ENCODE results near the gene SLC4A5.

Gene SLC4A5, protein sequence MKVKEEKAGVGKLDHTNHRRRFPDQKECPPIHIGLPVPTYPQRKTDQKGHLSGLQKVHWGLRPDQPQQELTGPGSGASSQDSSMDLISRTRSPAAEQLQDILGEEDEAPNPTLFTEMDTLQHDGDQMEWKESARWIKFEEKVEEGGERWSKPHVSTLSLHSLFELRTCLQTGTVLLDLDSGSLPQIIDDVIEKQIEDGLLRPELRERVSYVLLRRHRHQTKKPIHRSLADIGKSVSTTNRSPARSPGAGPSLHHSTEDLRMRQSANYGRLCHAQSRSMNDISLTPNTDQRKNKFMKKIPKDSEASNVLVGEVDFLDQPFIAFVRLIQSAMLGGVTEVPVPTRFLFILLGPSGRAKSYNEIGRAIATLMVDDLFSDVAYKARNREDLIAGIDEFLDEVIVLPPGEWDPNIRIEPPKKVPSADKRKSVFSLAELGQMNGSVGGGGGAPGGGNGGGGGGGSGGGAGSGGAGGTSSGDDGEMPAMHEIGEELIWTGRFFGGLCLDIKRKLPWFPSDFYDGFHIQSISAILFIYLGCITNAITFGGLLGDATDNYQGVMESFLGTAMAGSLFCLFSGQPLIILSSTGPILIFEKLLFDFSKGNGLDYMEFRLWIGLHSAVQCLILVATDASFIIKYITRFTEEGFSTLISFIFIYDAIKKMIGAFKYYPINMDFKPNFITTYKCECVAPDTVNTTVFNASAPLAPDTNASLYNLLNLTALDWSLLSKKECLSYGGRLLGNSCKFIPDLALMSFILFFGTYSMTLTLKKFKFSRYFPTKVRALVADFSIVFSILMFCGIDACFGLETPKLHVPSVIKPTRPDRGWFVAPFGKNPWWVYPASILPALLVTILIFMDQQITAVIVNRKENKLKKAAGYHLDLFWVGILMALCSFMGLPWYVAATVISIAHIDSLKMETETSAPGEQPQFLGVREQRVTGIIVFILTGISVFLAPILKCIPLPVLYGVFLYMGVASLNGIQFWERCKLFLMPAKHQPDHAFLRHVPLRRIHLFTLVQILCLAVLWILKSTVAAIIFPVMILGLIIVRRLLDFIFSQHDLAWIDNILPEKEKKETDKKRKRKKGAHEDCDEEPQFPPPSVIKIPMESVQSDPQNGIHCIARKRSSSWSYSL

DNA sequence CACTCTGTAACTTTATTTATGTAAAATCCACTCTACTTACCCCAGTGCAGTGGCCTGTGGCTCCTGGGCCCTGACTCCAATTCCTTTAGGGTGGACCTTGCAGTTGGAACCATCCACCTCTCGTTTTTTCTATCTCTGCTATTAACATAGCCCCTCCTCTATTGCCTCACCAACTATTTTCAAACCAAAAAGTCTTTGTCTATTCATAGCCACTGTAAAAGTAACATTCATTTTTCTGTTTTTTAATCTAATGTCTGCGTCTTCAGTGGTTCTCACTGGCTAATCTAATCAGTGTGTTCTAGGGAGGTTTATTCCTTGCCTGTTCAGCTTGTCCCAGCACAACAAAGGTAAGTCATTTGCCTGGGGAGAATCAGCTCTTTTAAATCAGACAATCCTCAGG, at the start of gene SLC4A5:
SLC4A5 (minus strand) TSS at position 101 of the 400 bp plus-strand sequence. CDS start 28,393 bp downstream, outside the sequence.
- TF ChIP-seq, protein P1, sequence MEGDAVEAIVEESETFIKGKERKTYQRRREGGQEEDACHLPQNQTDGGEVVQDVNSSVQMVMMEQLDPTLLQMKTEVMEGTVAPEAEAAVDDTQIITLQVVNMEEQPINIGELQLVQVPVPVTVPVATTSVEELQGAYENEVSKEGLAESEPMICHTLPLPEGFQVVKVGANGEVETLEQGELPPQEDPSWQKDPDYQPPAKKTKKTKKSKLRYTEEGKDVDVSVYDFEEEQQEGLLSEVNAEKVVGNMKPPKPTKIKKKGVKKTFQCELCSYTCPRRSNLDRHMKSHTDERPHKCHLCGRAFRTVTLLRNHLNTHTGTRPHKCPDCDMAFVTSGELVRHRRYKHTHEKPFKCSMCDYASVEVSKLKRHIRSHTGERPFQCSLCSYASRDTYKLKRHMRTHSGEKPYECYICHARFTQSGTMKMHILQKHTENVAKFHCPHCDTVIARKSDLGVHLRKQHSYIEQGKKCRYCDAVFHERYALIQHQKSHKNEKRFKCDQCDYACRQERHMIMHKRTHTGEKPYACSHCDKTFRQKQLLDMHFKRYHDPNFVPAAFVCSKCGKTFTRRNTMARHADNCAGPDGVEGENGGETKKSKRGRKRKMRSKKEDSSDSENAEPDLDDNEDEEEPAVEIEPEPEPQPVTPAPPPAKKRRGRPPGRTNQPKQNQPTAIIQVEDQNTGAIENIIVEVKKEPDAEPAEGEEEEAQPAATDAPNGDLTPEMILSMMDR (IDR thresholded peaks at IDR 0.05; ENCODE audit: control insufficient read depth, insufficient read depth, low read depth, low read length, missing control alignments): no peak
- H3K4me3 ChIP-seq (ENCODE audit: control insufficient read depth, low read depth, low read length): no peak within 1 kb of the TSS
- no peak for DNase-seq (ENCODE audit: low read depth)

DNA sequence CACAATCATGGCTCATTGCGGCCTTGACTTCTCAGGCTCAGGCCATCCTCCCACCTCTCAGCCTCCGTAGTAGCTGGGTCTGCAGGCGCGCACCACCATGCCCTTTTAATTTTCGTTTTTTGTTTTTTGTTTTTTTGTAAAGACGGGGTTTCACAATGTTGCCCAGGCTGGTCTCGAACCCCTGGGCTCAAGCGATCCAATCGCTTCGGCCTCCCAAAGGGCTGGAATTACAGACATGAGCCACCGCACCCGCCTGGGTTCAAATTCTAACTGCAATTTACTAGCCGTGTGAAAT, 49.2 kb upstream of the SLC4A5 start:
- no peak overlapping the region for H3K4me3 ChIP-seq (ENCODE audit: control insufficient read depth, low read depth, low read length)
- DNase-seq (ENCODE audit: low read depth): no peak
- TF ChIP-seq, protein P1 (IDR thresholded peaks at IDR 0.05; ENCODE audit: control insufficient read depth, insufficient read depth, low read depth, low read length, missing control alignments): no peak

DNA sequence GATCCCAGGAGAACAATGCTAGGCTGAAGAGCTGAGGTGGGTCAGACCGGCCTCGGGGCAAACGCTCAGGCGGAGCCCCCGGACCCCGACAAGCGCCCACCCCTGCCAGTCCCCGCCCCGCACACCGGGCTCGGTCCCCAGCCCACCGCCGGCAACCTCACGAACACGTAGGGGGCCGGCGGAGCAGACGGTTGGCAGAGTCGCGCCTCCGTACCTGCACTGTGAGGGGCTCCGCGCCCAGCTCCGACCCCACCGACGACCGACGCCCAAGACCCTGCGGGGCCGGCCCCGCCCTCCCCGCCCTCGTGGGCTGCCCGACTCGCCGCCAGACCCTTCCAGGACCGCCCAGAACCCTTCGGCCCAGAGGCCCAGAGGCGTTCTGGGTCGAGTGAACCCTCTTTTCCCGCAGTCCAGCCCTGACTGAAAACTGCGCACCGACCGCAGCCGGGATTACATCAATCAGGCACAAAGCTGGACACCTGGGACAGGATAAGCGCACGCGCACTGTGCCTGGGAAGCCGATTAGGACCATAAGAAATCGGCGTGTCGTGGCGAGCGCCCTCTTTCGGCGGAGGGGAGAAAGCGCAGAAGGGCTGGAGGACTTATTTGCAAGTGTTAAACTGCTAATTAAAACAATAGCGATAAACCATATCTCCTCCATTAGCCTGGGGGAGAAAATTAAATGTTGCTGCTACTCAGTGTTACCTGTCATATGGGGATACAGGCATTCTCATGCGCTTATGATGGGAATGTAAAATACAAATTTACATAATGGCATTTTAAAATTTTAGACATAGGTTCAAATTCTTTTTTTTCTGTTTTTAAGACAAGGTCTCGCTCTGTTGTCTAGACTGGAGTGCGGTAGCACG, 48.6 kb upstream of the SLC4A5 start:
- peak overlapping the region; percentile 85 for H3K4me3 ChIP-seq (ENCODE audit: control insufficient read depth, low read depth, low read length)
- TF ChIP-seq, protein P1 (IDR thresholded peaks at IDR 0.05; ENCODE audit: control insufficient read depth, insufficient read depth, low read depth, low read length, missing control alignments): peak; percentile 96
- DNase-seq (ENCODE audit: low read depth): peak; percentile 44

DNA sequence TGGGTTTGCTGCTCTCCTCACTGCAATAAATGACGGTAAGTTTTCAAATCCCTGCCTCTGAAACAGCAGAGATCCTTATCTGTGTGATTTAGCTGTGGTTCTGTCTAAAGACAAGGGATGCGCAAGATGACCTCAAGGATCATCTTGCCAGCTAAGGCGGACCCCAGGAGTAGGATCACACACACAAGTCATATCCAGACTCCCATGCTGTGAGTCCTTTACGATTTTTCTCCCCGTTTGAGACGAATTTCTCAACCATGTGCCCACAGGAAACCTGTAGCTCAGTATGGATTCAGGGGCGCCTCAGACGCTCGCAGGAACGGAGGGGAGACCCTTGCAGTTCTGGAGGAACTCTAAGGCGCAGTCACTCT, 48.0 kb upstream of the SLC4A5 start:
- no peak for DNase-seq (ENCODE audit: low read depth)
- TF ChIP-seq, protein P1 (IDR thresholded peaks at IDR 0.05; ENCODE audit: control insufficient read depth, insufficient read depth, low read depth, low read length, missing control alignments): no peak
- H3K4me3 ChIP-seq (ENCODE audit: control insufficient read depth, low read depth, low read length): peak overlapping the region; percentile 85

DNA sequence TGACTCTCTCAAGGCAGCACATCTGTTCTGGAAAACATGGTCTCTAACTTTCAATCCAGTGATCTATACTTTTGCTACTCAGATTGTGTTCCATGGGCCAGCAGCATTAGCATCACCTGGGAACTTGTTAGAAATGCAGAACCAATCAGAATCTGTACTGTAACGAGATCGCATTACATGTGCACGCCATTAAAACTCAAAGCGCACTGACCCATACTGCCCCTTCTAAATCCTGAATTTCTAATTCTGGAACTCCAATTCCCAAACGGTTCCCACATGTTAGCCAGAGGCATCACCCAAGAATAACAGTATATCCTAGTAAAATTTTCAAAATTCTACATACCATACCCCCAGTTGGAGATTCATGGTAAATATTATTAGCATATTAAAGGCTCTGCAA, 47.4 kb upstream of the SLC4A5 start:
- no peak for DNase-seq (ENCODE audit: low read depth)
- TF ChIP-seq, protein P1 (IDR thresholded peaks at IDR 0.05; ENCODE audit: control insufficient read depth, insufficient read depth, low read depth, low read length, missing control alignments): no peak
- H3K4me3 ChIP-seq (ENCODE audit: control insufficient read depth, low read depth, low read length): peak overlapping the region; percentile 85

DNA sequence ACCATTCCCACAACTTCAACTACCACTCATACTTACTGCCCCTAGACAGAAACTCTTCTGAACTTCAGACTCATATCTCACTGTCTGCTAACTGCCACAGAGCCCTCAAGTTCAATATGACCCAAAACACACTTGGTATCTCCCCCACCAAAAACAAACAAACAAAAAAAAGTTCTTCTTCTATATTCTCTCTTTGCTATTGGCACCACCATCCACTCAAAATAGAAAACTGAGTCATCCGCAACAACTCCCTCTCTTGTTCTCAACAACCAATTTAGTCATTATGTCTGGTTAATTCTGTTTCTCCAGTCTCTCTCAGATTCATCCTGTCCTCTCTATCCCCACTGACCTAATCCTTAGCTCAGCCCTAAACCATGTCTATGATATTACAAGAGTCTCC, 44.1 kb upstream of the SLC4A5 start:
- no peak for DNase-seq (ENCODE audit: low read depth)

More for the DNA sequence above, 44.1 kb upstream of the SLC4A5 start:
- TF ChIP-seq, protein P1 (IDR thresholded peaks at IDR 0.05; ENCODE audit: control insufficient read depth, insufficient read depth, low read depth, low read length, missing control alignments): no peak
- no peak overlapping the region for H3K4me3 ChIP-seq (ENCODE audit: control insufficient read depth, low read depth, low read length)

Data from AG09309 (cell line).